GM18909 (cell line): Measurements from ENCODE around the gene YDJC.
"Not testable (repeated sequence)": the region's sequence is repeated elsewhere in the genome, so short reads cannot be mapped to it uniquely, and the experiment has no call there.

Experiments
- ATAC-seq: cut with Tn5 transposase; IDR thresholded peaks from one replicate; pipeline ENCODE4 v1.9.1; 2021; ENCODE audit warnings: mild to moderate bottlenecking; ENCODE audit not compliant: unreplicated experiment, poor library complexity

YDJC gene

GRCh38 chr22:21652547-21653545 lies 23.0 kb upstream of the YDJC start:
- no peak for ATAC-seq

GRCh38 chr22:21652010-21652546 lies 22.3 kb upstream of the YDJC start:
- ATAC-seq = peak; percentile 89

- peak; percentile 20 for ATAC-seq
These were observed 21.7 kb upstream of the YDJC start for GRCh38 chr22:21651521-21652009.

- no peak for ATAC-seq
These were observed 21.1 kb upstream of the YDJC start for GRCh38 chr22:21650823-21651520.

GRCh38 chr22:21650280-21650679 lies 20.5 kb upstream of the YDJC start:
- no peak for ATAC-seq

GRCh38 chr22:21646608-21647590 lies 17.1 kb upstream of the YDJC start:
- no peak for ATAC-seq

- ATAC-seq = not testable (repeated sequence)
These were observed 15.7 kb upstream of the YDJC start for GRCh38 chr22:21645513-21645912.

GRCh38 chr22:21643533-21644357 lies 13.9 kb upstream of the YDJC start:
- ATAC-seq = no peak

GRCh38 chr22:21642584-21643448 lies 13.0 kb upstream of the YDJC start:
- peak; percentile 20 for ATAC-seq

- ATAC-seq = peak; percentile 92
These were observed 12.2 kb upstream of the YDJC start, which contains the start of gene SDF2L1 for GRCh38 chr22:21641789-21642583. Gene SDF2L1, plus strand, starts transcription at chr22:21642302. Its CDS starts 35 bp downstream, at chr22:21642337.

- peak; percentile 2 for ATAC-seq
These were observed 11.6 kb upstream of the YDJC start for GRCh38 chr22:21641417-21641788.

GRCh38 chr22:21640810-21641209 lies 11.0 kb upstream of the YDJC start:
- ATAC-seq = no peak

GRCh38 chr22:21639359-21639758 lies 9.5 kb upstream of the YDJC start:
- no peak for ATAC-seq

- not testable (repeated sequence) for ATAC-seq
These were observed 7.6 kb upstream of the YDJC start for GRCh38 chr22:21637450-21637849.

- ATAC-seq = no peak
These were observed 6.9 kb upstream of the YDJC start for GRCh38 chr22:21636629-21637218.

- ATAC-seq = no peak
These were observed 6.1 kb upstream of the YDJC start for GRCh38 chr22:21635771-21636510.
